Stimulated activated CD4-positive, alpha-beta T cell treated with anti-CD3 and anti-CD28 coated beads, TNF-alpha, amount 100 ng/mL, for 1 hour (primary cell): ENCODE measurements around the gene TRIM37.
"Not testable (repeated sequence)": the region's sequence is repeated elsewhere in the genome, so short reads cannot be mapped to it uniquely, and the experiment has no call there.

Source experiments
- DNase-seq, 3 donors: peaks; one replicate each; pipeline ENCODE4 v3.0.0-alpha.2; 2020; ENCODE audit warnings: low read depth in 3 of 3, low spot score in 1 of 3

The TRIM37 gene

DNA sequence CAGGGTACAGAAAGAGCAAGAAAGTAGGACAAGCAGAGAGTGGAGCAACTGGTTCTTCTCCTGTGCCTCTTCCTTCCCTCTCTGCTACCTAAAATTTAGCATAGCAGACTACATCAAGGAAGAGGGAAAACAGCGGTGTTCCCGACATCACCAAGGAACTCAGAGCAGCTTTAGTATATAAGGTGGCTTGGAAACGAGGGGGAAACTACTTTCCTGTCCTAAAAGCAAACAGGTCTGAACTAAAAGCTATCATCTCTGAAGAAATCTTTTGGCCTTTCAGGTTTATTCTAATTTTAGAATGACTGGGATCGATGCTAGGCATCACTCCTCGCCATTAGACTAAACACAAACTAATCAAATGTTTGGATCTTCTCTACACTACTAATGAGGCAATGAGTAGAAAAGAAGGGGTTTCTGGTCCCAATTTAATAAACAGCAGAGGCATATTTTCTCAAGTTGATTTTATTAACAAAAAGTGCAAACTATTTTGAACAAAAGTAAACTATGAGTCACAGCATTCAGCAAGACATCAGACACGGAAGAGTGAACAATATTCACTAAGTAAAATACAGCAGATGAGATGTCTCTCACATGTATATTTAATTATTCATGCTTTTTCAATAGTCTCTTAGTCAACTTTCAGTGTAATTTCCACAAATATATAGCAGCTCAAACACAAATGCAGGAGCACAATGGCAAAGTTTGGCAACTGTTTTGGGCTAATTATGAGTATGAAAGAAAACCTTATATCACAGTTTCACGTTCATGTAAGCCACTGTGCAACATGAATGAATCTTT is 108.7 kb downstream of the TRIM37 start:
- no peak for DNase-seq

DNA sequence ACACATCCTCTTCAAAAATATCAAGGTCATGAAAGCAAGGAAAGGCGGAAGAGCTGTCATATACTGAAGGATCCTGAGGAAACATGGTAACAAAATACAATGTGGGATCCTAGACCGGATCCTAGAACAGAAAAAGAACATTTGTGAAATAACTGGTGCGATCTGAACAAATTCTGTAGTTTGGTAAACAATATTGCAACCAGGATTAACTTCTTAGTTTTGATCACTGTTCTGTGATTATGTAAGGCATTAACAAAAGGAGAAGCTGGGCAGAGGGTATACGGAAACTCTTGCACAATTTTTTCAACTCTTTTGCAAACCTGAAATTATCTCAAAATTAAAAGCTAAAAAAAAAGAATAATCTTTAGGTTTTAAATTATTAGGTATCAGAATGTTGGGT is 109.7 kb downstream of the TRIM37 start:
- DNase-seq = no peak

GRCh38 chr17:58995247-58995940 is 111.3 kb downstream of the TRIM37 start:
- DNase-seq = no peak

GRCh38 chr17:58993311-58993710 is 113.4 kb downstream of the TRIM37 start:
- DNase-seq = no peak

GRCh38 chr17:58991718-58992331 is 114.9 kb downstream of the TRIM37 start:
- no peak for DNase-seq

DNA sequence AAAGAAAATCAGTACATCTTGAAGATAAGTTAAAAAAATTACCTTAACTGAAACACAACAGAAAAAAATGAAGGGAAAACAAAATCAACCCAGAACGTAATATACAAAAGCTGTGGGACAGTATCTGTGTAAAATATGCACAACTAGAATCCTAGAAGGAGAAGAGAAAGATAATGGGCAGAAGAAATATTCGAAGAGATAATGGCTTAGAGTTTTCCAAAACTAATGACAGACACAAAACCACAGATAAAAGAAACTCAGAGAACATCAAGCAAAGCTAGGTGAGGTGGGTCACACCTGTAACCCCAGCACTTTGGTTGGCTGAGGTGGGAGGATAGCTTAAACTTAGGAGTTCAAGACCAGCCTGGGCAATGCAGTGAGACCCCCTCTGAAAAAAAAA is 117.1 kb downstream of the TRIM37 start:
- no peak for DNase-seq

DNA sequence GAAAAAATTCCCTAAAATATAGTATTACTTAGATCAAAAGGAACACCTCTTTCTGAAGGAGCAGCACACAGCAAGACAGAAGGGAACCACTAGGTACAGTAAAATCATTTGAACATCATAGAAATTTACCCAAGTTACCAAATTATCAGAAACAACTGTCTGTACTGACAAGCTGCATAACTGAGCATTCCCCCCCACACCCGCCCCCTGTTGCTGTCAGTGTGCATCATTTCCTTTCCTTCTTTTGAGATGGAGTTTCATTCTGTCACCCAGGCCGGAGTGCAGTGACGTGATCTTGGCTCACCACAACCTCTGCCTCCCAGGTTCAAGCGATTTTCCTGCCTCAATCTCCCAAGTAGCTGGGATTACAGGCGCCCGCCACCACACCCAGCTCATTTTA is 120.7 kb downstream of the TRIM37 start:
- DNase-seq = no peak

- no peak for DNase-seq
Observed at GRCh38 chr17:58985367-58985766, 121.3 kb downstream of the TRIM37 start.

DNA sequence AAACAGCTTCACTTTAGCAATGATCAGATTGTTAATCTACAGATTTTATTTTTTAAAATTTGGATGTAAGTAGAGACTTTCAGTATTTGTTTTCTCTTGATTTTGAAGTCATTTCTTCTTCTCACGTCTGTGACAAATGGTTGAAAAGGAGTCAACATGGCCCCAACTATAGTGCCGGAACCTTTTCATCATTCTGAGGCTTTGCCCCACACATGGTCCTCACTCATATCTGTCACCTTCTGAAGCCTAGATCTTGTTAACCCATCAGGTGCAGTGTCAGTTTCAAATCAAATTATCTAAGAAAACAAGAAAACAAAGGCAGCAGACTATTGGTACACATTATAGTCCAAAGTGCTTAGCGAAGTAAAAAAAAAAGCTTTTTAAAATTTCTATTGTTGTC is 124.1 kb downstream of the TRIM37 start:
- no peak for DNase-seq

DNA sequence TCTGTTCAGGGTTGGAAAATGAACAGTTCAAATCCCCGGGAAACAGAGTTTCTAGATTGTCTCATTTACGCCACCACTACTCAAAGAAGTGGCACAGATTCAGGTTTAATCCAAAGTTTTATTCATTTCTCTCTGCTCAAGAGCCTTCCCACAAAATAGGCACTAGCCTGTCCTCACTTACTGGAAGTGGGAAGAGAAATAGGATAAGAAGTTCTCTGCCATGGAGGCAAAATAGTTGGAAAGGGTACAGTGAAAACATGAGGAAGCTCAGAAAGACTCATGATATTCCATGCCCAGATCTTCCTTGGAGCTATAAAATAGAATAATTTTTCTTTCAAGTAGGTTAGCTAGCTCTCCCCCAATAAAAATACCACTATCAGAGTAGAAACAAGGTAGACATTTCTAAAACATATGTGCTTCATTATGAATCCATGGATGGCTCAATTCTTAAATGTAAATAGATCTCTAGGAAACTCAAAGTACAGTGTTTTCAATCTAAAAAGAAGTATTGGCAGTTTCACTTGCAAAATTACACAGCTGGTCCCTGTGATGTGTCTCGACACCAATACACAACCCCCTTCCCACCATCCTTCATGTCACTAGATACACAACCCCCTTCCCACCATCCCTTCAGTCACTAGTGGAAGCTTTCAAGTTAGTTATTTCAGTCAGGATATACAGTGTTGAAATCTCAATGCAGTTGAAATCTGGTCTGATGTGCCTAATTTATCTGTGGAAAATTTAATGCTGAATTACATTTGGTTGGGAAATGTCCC is 125.8 kb downstream of the TRIM37 start:
- DNase-seq = no peak

DNA sequence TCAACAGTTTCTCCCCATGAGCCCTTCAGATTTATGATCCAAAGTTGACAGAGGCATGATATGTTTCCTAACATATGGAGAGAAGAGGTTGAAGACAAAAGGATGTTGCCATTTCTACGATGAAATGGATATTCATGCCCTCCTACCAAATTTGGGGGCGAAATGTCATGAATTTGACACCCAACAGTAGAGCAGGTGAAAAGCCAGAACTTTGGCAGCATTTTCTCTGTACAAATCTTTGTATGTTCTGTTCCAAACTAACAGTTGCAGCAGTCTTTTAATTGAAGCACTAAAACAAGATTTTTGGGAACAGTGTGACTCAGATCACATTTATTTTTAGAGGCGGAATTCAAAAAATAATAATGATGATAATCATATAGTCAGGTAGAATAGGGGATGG is 130.1 kb downstream of the TRIM37 start:
- DNase-seq = no peak

GRCh38 chr17:58974354-58974753 is 132.3 kb downstream of the TRIM37 start:
- DNase-seq = no peak

DNA sequence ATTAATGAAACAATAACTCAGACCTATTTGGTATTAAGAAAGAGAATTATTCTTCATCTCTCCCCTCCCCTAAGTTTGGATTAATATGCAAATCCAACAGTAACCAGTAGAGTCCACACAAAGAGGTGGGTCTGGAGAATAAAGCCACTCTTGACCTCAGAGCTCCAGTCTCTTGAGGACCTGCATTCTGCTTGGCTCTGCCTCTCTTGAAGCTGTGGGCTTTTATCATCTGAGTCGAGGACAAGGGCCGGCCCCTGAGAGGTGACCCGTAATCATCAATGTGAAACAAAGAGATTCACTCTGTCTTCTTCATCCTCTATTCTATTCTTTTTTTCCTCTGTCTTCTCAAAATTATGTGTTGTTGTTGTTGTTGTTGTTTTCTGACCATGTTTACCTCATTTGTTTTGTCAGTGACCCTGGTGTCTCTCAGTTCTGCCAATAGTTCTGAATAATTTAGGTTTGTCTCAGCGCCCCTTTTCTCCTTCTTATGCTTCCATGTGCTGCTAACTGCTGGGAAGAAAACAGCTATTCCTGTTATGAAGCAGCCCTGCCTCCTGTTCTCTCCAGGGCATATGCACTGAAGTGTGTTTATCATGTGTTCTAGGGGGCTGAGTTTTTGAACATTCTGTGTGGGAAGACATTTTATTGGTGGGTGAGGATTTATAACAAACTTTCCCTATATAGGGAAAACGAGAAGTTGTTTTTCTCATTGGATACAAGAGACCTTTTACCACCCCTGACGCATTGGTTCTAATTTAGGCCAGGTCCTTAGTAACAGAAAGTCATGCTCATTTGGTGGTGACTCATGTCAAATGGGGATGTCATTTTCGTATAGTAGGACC is 135.8 kb downstream of the TRIM37 start:
- no peak for DNase-seq

- no peak for DNase-seq
Observed at GRCh38 chr17:58969612-58970011, 137.1 kb downstream of the TRIM37 start.

DNA sequence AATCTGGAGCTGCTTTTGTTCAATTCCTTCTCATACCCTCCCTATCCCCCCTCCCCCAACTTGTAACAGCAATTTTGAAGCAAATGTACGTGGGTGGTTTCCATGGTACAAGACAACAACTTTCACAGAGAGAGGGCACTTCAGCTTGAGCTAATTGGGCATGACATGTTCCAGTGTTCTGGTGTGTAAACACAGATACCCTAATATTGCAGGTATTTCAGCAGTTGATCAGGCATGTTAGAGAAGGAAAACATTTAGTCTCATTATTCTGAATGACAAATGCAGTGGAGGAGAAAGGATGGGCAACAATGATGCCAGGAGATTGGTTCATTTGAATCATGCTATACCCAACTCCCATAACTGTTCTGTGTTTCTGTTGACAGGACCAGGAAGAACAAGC is 137.5 kb downstream of the TRIM37 start:
- DNase-seq = no peak

- DNase-seq = no peak
Observed at GRCh38 chr17:58968426-58969061, 138.1 kb downstream of the TRIM37 start.

DNA sequence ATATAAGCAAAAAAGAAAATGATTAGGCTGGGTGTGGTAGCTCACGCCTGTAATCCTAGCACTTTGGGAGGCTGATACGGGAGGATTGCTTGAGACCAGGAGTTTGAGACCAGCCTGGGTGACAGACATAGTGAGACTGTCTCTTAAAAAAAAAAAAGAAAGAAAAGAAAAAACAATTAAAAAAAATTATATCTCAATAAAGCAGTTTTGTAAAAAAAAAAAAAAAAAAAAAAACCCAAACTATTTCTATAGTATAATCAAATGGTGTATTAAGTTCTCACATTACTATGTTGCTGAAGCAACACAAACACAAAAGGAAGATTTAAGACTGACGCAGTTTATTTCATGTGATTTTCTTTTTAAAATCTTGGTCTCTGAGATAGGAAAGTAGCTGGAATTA is 140.5 kb downstream of the TRIM37 start:
- DNase-seq = no peak

DNA sequence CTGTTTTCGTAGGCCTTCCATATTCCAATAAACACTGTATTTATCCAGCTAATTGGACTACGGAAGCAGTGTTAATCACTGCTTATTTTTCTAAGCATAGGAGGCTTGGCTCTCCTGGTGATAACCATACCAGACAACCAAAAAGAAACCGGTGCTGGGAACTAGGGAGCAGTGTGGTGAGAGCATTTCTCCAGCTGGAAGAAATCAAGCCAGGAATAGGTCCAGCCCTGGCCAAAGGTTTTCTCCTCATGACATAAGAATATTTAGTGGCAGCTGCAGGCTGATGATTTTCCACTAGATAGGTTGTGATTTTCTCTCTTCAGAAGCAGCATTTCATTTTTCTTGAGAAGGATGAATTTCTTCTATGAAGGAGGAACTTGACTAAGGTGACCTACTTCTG is 141.5 kb downstream of the TRIM37 start:
- no peak for DNase-seq

- no peak for DNase-seq
Observed at GRCh38 chr17:58960068-58960467, 146.6 kb downstream of the TRIM37 start.

DNA sequence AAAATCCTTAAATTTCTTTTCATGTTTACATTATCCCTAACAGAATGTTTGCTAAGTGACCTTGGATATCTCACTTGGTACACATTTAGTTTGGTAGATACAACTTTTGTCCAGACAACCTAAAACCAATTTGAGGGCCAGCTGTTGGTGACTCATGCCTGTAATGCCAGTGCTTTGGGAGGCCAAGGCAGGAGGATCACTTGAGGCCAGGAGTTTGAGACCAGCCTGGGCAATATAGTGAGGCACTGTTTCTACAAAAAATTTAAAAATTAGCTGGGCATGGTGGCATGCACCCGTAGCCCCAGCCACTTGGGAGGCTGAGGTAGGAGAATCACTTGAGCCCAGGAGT is 149.0 kb downstream of the TRIM37 start:
- DNase-seq = not testable (repeated sequence)
